C4-2B (cell line): ENCODE results near the gene TCERG1L.

Experiments used
- ZFX ChIP-seq: fragments of 450-650 bp; IDR thresholded peaks from 2 replicates; pipeline ENCODE4 v1.6.1; 2017
- TF ChIP-seq, protein P1 (sequence below): fragments of 450-650 bp; conservative IDR thresholded peaks from 2 replicates; pipeline ENCODE4 v1.5.1; 2017; ENCODE audit warnings: mild to moderate bottlenecking

DNA sequence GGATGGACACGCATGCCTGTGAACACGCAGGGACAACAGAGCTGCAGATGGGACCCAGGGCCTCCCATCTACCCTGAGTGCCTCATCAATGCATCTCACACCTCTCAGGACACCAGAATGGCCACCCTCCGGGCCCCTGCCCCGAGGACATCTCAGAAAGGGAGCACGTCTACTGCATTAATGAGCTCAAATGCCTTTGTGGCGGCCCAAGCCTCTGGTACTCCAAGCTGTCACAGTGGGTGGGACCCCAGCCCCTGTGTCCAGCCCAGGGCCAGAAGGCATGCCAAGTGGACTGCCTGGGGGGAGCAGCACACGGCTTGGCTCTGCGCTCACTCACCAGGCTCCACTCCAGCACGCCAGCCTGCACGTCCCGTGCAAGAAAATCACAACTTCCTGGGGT, 52.0 kb downstream of the TCERG1L start:
- TF ChIP-seq, protein P1, sequence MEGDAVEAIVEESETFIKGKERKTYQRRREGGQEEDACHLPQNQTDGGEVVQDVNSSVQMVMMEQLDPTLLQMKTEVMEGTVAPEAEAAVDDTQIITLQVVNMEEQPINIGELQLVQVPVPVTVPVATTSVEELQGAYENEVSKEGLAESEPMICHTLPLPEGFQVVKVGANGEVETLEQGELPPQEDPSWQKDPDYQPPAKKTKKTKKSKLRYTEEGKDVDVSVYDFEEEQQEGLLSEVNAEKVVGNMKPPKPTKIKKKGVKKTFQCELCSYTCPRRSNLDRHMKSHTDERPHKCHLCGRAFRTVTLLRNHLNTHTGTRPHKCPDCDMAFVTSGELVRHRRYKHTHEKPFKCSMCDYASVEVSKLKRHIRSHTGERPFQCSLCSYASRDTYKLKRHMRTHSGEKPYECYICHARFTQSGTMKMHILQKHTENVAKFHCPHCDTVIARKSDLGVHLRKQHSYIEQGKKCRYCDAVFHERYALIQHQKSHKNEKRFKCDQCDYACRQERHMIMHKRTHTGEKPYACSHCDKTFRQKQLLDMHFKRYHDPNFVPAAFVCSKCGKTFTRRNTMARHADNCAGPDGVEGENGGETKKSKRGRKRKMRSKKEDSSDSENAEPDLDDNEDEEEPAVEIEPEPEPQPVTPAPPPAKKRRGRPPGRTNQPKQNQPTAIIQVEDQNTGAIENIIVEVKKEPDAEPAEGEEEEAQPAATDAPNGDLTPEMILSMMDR = no peak
- no peak for TF ChIP-seq ZFX
